Fibroblast of skin of abdomen (primary cell): ENCODE data around the gene SULT4A1. TPM values are rescaled to one million over a fixed set of nuclear protein-coding genes. Genes with fewer than 3 reads are reported as not detected.
"Not testable (repeated sequence)": the region's sequence is repeated elsewhere in the genome, so short reads cannot be mapped to it uniquely, and the experiment has no call there.

ENCODE experiments used
- DNase-seq: peaks from one replicate; pipeline ENCODE4 v3.0.0-alpha.2; 2013
- polyA plus RNA-seq, 2 experiments: library from polyadenylated mRNA; unstranded; fragments of 120-200 nt; gene quantifications; one replicate each; pipeline ENCODE4 v1.2.1, GENCODE V29; 2013; ENCODE audit not compliant: insufficient read length in 2 of 2

Gene SULT4A1, protein sequence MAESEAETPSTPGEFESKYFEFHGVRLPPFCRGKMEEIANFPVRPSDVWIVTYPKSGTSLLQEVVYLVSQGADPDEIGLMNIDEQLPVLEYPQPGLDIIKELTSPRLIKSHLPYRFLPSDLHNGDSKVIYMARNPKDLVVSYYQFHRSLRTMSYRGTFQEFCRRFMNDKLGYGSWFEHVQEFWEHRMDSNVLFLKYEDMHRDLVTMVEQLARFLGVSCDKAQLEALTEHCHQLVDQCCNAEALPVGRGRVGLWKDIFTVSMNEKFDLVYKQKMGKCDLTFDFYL
- 1.5 TPM for polyA plus RNA-seq (2013, experiment 1 of 2; ENCODE audit: insufficient read length)
- 2.5 TPM for polyA plus RNA-seq (2013, experiment 2 of 2; ENCODE audit: insufficient read length)

DNA sequence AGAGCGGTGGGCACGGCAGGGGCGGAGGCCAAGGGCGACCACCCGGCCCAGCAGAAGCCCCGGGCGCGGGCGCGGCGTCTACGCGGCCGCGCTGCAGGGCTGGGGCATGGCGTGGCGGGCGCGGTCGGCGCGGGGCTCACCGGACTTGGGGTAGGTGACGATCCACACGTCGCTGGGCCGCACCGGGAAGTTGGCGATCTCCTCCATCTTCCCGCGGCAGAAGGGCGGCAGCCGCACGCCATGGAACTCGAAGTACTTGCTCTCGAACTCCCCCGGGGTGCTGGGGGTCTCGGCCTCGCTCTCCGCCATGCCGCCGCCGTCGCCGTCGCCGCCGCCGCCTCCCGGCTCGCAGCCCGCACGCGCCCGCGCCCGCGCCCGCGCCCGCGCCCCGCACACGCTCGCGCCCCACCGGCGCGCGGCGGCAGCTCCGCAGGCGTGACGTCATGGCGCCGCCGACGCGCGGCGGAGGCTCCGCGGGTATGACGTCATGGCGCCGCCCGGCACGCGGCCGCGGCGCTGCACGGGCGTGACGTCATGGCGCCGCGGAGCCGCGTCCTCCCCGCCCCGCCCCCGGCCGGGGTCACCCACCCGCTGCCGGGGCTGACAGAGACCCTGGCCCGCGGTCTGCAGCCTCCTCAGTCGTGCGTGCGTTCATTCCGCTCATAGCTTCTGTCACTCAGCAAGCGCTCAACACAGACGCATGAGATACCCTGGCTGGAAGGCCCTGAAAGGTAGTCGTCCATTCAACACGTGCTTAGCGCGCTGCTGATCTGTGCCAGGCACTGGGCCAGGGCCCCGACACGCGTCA, at the start of gene SULT4A1:
TSS of gene SULT4A1 (minus strand) at position 440 of the 808 bp plus-strand sequence. CDS start at position 309, 131 bp downstream.
- peak; percentile 61 for DNase-seq

DNA sequence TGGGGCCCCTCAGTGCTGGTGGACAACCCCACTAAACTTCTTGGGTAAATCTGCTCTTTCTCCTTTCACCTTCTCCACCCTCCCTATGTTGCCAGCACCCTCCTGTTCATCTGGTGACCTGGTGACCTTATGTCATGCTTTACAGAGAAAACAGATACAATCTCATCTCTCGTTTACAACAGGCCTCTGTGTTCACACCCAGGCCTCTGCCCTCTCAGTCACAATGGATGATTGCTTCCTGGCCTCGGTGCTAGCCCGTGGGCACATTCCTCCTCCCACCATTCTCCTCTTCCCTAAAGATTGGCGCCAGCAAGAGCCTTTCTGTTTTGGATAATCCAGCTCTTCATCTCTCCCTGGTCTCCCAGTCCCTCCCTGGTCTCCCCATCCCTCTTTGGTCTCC, 49.0 kb upstream of the SULT4A1 start:
- no peak for DNase-seq

DNA sequence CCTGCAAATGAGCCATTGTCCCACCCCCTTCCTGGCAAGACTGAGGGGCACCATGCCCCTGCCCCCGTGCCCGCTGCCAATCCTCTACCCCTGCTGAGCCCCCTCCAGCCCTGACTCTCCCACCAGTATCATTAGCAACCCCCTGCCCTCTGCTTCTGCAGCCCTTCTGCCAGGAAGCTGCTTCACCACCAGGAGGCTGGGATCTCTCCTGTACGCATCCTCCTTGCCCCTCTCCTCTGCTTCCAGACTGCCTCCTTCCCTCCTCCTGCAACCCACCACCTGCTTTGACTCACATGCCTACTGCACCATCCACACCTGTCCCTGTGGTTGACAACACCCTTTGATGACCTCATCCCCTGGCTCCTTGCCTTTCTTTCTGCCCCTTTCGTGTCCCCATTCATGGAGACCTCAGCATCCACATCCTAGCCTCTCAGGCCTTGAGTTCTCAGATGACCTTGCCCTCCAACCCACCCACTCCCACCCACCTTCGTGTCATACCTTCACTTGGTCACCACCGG, 47.9 kb upstream of the SULT4A1 start:
- no peak for DNase-seq

DNA sequence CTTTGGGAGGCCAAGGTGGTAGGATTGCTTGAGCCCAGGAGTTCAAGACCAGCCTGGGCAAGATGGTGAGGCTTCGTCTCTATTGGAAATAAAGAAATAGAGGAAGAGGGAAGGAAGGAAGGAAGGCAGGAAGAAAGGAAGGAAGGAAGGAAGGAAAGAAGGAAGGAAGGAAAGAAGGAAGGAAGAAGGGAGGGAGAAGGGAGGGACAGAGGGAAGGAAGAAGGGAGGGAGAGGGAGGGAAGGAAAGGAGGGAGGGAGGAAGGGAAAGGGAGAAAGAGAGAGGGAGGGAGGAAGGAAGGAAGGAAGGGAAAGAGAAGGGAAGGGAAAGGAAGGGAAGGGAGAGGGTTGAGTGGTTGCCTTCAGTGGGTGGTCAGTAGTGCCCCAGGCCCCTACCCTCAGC, 47.4 kb upstream of the SULT4A1 start:
- DNase-seq: no peak

DNA sequence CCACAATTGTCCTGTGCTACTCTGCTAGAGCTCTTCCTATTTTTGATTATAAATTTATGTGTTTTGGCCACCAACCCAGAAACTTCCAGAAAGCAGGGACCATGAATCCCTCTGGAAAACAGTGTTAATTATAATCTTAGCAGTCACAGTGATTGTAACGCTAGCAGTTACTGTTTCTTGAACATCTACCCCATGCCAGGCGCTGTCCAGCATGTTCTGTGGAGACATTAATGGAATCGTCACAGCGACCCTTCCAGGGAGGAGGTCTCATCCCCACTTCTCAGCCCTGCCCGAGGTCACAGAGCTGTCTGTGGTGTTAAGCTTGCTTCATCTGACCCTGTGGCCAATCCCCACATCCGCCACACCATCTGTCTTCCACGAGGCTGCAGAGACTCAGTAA, 43.4 kb upstream of the SULT4A1 start:
- no peak for DNase-seq

DNA sequence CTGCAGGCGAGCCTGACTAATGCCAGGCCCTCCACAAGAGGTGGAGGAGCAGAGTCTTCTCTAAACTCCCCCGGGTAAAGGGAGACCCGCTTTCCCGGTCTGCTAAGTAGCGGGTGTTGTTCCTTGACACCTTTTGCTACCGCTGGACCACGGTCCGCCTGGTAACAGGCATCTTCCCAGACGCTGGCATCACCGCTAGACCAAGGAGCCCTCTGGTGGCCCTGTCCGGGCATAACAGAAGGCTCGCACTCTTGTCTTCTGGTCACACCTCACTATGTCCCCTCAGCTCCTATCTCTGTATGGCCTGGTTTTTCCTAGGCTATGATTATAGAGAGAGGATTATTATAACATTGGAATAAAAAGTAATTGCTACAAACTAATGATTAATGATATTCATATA, 42.1 kb upstream of the SULT4A1 start:
- not testable (repeated sequence) for DNase-seq

DNA sequence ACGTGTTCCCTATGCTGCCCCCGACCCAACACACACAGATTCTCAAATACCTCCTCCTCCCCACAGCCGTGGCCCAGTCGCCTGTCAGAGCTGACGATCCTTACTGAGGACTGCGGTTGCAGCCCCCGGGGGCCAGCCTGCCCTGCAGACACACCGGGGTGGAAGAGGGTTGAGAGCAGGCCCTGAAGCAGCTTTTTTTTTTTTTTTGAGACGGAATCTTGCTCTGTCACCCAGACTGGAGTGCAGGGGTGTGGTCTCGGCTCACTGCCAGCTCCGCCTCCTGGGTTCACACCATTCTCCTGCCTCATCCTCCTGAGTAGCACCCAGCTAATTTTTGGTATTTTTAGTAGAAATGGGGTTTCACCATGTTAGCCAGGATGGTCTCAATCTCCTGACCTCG, 40.7 kb upstream of the SULT4A1 start:
- DNase-seq: not testable (repeated sequence)

DNA sequence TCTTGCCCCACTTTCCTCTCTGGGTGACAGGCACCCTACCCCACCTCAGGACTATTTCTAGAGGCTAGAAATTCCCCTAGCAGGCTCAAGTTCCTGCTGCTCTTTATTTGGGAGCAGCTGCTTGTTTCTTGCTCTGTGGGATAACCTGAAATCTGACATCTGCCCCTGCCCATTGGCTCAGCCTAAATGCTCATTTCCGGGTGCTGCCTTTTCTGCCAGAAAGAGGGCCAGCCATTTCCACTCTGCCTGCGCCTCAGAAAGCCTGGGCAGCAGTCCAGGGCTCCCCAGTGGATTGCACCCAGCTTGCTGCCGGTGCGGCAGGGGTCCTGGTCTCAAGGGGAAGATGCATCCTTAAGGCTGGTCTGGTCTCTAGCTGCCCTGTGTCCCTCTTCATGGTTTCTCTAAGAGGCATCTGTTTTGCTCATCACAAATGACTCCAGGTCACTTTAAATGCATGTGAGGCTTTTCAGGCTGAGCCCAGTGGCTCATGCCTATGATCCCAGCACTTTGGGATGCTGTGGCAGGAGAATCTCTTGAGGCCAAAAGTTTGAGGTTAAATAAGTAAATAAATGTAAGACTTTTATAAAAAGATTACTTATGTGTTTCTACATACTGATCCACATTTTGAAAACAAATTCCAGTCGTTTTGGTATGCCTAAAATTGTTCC, 39.8 kb upstream of the SULT4A1 start:
- DNase-seq: peak; percentile 87

DNA sequence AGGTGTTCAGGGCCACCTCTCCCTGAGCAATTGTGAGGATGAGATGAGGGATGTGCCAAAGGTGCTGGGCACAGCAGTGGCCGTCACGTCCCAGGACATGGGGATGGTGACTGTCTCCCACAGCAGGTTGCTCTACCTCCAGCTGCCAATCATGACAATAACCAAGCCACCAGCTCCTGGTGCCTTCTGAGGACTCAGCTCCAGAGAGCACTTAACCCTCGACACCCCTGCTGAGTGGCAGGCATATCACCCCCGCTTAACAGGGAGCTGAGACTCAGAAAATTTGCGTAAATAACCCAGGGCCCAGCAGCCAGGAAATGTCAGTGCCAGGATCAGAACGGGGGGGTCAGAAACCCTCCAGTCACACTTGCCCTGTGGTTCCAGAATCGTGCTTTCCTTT, 37.9 kb upstream of the SULT4A1 start:
- DNase-seq: no peak

DNA sequence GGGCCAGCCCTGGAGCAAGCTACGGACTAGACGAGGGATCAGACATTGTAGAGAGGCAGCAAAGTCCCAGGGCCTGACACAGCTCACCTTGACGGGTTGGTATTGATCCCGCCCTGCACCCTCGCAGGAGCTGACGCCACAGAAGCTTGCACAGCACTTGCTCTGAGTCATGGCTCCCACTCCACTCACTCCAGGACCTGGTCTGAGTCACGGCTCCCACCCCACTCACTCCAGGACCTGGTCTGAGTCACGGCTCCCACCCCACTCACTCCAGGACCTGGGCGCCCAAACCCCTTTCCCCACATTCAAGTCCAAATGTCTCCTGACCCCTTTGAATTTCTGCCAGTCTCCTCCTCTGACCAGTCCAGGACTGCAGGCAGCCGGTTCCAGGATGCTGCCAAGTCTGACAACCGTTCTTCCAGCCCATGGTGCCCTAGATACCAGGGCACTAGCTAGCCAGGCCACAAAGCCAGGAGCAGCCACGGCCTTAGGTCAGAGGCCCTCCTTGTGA, 35.5 kb upstream of the SULT4A1 start:
- DNase-seq: peak; percentile 37

DNA sequence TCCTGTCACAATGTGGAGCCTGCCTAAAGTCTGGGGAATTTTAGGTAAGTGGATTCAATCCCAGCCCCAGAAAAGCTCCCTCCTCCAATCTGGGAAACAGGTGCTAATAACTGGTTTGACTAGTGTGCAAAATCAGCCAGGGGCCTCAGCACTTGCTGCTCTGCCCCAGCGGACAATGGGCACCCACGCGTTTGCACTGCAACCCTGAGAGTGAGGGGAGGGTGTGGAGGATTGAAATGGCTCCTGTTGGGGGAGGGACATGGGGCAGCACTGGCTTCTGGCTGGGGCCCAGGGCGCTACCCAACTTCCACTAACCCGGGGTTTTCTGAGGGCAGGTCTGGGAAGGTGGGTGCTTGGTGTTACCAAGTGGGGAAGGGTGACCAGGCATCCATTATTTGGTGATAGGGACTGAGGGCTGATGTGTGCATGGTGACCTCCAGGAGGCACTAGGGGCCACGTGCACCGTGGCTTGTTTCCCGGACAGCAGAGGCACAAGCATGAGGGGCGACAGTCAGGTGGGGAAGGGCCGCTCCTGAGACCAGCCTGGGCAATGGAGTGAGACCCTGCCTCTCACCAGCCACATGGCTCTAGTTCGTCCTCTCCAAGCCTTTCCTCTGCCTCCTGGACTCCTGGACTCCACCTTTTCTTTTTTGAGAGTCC, 33.8 kb upstream of the SULT4A1 start:
- DNase-seq: no peak

DNA sequence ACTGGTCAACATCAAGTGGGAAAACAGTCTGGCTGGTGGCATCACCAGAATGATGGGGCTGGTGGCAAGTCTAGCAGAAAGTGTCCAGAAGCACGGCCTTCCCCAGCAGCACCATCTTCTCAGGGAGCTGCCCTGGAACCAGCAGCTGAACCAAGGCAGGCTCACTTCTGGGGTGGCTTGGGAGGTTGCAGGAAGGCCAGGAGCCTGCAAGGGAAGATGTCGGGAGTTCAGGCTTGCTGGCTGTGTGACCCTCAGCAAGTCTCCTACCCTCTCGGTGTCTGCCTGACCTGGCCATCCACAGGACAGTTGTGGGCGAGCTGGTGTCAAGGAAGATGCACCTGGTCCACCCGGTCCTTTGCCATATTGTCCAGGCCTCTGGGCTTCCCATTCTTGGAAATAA, 31.8 kb upstream of the SULT4A1 start:
- DNase-seq: no peak

DNA sequence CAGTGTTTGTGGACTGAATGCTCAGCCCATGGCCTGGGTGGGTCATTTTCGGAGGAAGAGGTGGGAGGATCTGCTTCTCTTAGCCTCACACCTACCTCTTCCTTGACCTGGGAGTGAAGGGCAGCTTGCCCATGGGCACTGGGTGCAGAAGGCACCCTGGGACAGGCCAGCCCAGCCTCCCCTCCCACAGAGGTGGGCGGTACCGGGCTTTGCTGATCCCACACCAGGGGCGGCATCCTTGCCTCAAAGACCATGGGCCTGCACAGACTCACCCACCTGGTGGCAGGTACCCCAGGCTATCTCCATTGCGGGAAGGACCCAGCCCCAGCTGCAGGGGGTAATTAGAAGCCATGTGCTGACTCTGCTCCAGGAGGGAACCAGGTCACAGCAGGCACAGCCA, 31.0 kb upstream of the SULT4A1 start:
- DNase-seq: no peak

DNA sequence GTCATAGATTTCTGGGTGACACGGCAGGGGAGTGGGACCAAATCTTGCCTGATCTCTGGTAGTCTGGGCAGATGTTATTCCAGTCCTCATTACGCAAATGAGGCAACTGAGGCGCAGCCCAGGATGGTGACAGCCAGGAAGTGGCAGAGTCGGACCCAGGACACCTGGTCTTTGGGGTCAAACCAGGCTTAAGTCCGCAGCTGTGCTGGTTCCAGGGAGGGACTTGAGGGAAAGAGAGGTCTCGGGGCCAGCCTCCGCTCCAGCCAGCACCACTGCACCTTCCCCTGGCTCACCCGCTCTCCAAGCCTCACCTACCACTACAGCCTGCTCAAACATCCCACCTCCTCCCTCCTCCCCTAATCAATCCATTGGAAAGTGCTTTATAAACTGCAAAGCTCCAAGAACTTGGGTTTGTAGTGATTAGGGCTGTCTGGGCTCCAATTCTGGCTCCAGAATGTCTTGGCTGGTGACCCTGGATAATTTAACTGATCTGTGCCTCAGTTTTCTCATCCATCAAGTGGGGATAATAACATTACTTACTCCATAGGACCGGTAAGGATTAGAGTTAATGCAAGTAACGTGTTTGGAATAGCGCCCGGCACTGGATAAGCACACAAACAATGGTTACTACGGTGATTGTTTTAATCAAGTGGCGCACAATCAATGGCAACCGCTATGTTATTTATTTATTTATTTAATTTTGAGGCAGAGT, 30.0 kb upstream of the SULT4A1 start:
- DNase-seq: no peak

DNA sequence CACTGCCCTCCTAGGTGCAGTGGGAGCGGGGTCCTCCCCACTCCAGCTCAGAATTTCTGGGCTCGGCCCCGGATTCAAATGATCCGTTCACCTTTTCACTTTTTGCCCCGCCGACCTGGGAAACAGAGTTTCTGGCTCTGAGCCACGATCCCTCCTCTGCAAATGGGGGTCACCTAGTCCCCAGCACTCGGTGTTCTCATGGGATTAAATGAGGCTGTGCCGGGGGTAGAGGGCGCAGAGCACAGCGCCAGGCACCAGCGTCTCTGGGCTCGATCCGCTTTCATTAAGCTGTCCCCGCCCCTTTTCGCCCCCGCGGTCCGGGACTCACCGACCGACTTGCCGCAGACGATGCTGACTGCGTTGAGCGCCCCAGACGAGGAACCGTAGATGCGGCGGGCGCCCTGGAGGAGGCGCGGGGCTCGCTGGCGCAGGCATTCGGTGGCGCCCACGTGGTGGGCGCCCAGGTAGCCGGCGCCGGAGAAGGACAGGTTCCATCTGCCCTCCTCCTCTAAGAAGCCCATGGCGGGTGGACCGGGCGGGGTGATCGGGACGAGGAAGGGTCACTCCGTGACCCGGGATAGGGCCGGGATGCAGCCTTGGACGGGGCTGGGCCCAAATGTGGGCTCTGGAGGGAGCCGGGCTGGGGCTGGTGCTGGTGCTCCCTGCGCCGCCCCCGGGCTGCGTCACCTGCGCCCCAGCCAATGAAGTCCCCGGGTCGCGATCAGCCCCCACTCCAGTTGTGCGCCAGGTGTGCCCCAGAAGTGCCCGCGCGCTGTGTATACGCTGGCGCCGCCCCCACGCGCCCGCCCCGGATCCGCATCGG, 29.3 kb upstream of the SULT4A1 start, which contains the start of gene PNPLA5:
TSS of gene PNPLA5 (minus strand) at position 654 of the 823 bp plus-strand sequence. CDS start at position 521, 133 bp downstream.
- no peak for DNase-seq

DNA sequence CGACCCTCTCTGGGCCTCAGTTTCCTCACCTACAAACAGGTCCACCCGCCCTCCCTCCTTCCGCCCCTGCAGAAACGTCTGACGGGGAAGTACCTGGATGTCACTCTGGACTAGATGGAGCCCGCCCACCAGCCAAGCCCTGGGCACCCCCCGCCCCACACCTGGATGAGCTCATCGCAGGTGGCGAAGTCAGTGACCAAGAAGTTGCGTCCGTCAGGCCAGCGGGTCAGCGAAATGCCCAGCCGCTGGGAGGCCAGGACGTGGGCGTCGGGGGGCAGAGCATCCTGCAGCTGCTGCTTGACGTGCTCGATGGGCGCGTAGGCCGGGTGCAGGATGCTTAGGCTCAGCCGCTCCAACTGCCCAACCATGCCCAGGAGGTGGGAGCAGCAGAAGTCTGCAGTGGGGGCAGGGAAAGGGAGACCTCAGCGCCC, 28.6 kb upstream of the SULT4A1 start:
- DNase-seq: no peak

DNA sequence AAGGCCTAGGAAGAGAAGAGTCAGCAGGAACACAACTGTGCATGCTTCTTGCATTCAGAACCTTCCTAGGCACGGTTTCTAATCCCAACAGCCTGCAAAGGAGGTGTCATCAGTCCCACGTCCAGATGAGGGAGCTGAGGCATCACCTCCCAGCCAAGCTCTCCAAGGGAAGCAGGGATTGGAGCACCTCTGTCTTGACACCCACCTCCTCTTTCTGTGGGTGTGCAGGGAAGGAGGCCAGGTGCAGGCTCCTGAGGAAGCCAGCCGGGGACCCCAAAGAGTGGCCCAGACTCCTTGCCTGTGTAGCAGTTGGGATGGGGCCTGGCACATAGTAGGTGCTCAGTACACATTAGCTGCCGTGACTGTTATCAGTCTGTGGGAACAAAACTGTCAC, 27.5 kb upstream of the SULT4A1 start:
- DNase-seq: peak; percentile 12

DNA sequence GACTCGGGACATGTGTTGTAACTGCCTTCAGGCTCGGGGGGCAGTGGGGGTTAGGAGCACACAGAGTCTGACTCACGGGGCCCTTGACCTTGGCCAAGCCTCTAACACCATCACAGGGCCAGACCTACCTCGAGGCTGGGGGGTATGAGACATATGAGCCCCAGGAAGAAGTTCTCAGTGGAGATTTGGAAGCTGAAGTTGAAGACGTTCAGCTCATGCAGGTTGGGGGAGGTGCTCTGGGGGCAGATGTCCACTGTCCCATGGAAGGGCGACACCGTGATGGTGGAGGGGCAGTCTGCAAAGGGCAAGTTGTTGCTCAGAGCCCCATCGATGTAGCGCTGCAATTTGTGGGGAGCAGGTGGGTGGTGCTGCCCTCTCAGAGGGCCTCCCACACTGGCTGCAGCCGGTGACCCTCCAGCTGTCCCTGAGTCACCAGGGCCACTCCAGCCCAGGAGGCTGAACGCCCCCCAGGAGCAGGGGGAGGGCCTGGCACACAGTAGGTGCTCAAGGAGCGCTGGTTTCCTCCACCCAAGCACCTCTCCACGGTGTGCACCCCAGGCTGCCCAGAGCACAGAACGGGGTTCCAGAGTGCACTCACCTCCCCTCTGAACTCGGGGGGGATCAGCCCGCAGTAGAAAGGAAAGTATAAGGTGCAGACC, 27.0 kb upstream of the SULT4A1 start:
- no peak for DNase-seq

DNA sequence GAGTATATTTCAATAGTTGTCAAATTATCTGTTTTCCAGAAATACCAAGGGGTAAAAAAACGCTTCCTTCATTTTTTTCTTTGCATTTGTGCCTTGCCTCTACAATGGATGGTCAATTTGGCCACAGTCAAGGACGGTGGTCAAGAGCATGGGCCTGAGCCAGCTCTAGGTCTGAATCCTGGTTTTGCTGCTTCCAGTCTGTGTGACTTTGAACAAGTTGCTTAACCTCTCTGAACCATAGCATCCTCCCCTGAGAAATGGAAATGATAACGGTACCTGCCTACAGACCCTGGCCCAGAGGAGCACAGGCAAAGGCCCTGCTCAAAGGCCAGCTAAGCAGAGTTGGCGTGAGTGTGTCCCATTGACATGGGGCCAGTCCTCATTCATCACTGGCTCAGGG, 26.4 kb upstream of the SULT4A1 start:
- no peak for DNase-seq

DNA sequence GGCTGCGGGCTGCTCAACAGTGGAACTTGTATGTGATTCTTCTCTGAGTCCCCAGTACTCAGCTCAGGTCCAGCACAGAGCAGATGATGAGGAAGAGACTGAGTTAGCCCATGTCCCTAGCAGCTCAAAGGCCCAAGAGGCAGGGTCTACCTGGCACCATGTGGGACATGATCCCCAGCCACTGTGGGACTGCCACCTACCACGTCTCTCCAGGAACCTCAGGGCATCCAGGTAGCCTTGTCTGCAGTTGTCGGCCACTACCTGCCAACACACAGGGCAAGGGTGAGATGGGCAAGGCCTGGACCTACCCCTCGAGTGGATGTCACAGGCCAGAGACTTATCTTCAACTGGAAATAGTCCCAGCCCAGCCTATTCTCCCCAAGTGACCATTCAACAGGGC, 25.1 kb upstream of the SULT4A1 start:
- no peak for DNase-seq
